ENCODE results near the gene SART3.

The SART3 gene

GRCh38 chr12:108475396-108475795 lies 85.6 kb downstream of the SART3 start:
- H3K4me3 ChIP-seq (ENCODE audit: low read depth, low read length): no peak overlapping the region
- no peak for TF ChIP-seq CTCF (IDR thresholded peaks at IDR 0.05)
- no peaks in the 10 kb centered on the region for H3K79me2 ChIP-seq
- H3K4me2 ChIP-seq (ENCODE audit: low read length): no peak overlapping the region
- H3K9ac ChIP-seq: no peak overlapping the region
- no peak overlapping the region for H3K27ac ChIP-seq
- H3K36me3 ChIP-seq (ENCODE audit: control insufficient read depth, insufficient read depth, low read length): no peaks in the 10 kb centered on the region
- no peaks in the 10 kb centered on the region for H3K4me1 ChIP-seq
- H2AFZ ChIP-seq: no peak overlapping the region
- no peaks in the 10 kb centered on the region for H3K9me3 ChIP-seq (ENCODE audit: control insufficient read depth, low read length)
- no peaks in the 10 kb centered on the region for H3K27me3 ChIP-seq (ENCODE audit: control insufficient read depth, insufficient read depth, low read length)

- TF ChIP-seq CTCF (IDR thresholded peaks at IDR 0.05): no peak
- Histone ChIP-seq H3K27me3 (ENCODE audit: control insufficient read depth, insufficient read depth, low read length) (no peaks in the 10 kb centered on the region), H3K4me3 (ENCODE audit: low read depth, low read length) (no peak overlapping the region)
Measured at GRCh38 chr12:108473400-108474055, 87.4 kb downstream of the SART3 start.

More at GRCh38 chr12:108473400-108474055, 87.4 kb downstream of the SART3 start:
- no peaks in the 10 kb centered on the region for H3K79me2 ChIP-seq
- no peaks in the 10 kb centered on the region for H3K9me3 ChIP-seq (ENCODE audit: control insufficient read depth, low read length)
- H3K4me1 ChIP-seq: no peaks in the 10 kb centered on the region
- H3K9ac ChIP-seq: no peak overlapping the region
- no peak overlapping the region for H2AFZ ChIP-seq
- H3K27ac ChIP-seq: no peak overlapping the region
- H3K4me2 ChIP-seq (ENCODE audit: low read length): no peak overlapping the region
- no peaks in the 10 kb centered on the region for H3K36me3 ChIP-seq (ENCODE audit: control insufficient read depth, insufficient read depth, low read length)

Data from parathyroid adenoma (tissue), 2 donors.